ENCODE data around the gene MTAP. TPM values are rescaled to one million over a fixed set of nuclear protein-coding genes. Genes with fewer than 3 reads are reported as not detected.

MTAP gene
- total and polyA plus RNA-seq, 9 of the 15 experiments (the other 6 are each of a cell fraction or from before 2014, with no cell fraction given) = 0.07 TPM; not detected in 8

- TF ChIP-seq CUX1 (CRISPR knock-in tag; IDR thresholded peaks at IDR 0.05) = no peak
- TF ChIP-seq USF2 (CRISPR knock-in tag; IDR thresholded peaks at IDR 0.05) = no peak
- TF ChIP-seq SRSF9 (IDR thresholded peaks at IDR 0.05; ENCODE audit: borderline replicate concordance, low read depth, low read length) = no peak
- no peak for TF ChIP-seq CTCF (IDR thresholded peaks at IDR 0.05 in 2 of 3, conservative IDR thresholded peaks at IDR 0.05 in 1 of 3; ENCODE audit: insufficient read depth in 2 of 3, low read depth in 1 of 3, low read length in 3 of 3)
- TF ChIP-seq HBP1 (CRISPR knock-in tag; IDR thresholded peaks at IDR 0.05) = no peak
- no peak for TF ChIP-seq MXD1 (CRISPR knock-in tag; IDR thresholded peaks at IDR 0.05; ENCODE audit: borderline replicate concordance, poor library complexity, severe bottlenecking)
Measured at GRCh38 chr9:21941337-21941995, 139.0 kb downstream of the MTAP start (continued).
